ENCODE data around the gene TDRD1.

TDRD1 gene

GRCh38 chr10:114252092-114252491 lies 72.9 kb downstream of the TDRD1 start:
- no peaks in the 10 kb centered on the region for H3K4me1 Mint-ChIP-seq (ENCODE audit: low read depth)
- no peaks in the 10 kb centered on the region for H3K27me3 Mint-ChIP-seq
- H3K9me3 Mint-ChIP-seq: no peaks in the 10 kb centered on the region
- H3K4me3 Mint-ChIP-seq: no peak overlapping the region
- intact Hi-C loops (cut with micrococcal nuclease): no loop called here
- no peaks in the 10 kb centered on the region for H3K36me3 Mint-ChIP-seq (ENCODE audit: low read depth)
- H3K27ac Mint-ChIP-seq: no peak overlapping the region

GRCh38 chr10:114252883-114253282 lies 73.7 kb downstream of the TDRD1 start:
- no peaks in the 10 kb centered on the region for H3K36me3 Mint-ChIP-seq (ENCODE audit: low read depth)
- H3K9me3 Mint-ChIP-seq: no peaks in the 10 kb centered on the region
- no peak overlapping the region for H3K4me3 Mint-ChIP-seq
- intact Hi-C loops (cut with micrococcal nuclease): no loop called here
- H3K4me1 Mint-ChIP-seq (ENCODE audit: low read depth): no peaks in the 10 kb centered on the region
- no peaks in the 10 kb centered on the region for H3K27me3 Mint-ChIP-seq
- H3K27ac Mint-ChIP-seq: no peak overlapping the region

- Mint-ChIP-seq H3K9me3 (no peaks in the 10 kb centered on the region), H3K36me3 (ENCODE audit: low read depth) (no peaks in the 10 kb centered on the region), H3K4me1 (ENCODE audit: low read depth) (no peaks in the 10 kb centered on the region), H3K4me3 (no peak overlapping the region), H3K27ac (no peak overlapping the region), H3K27me3 (no peaks in the 10 kb centered on the region)
- intact Hi-C loops (cut with micrococcal nuclease): no loop called here
Measured at GRCh38 chr10:114255227-114255626, 76.1 kb downstream of the TDRD1 start.

GRCh38 chr10:114256008-114256765 lies 77.0 kb downstream of the TDRD1 start:
- Mint-ChIP-seq H3K4me3 (no peak overlapping the region), H3K27me3 (no peaks in the 10 kb centered on the region)

GRCh38 chr10:114256822-114257221 lies 77.7 kb downstream of the TDRD1 start:
- no peaks in the 10 kb centered on the region for H3K9me3 Mint-ChIP-seq

More at GRCh38 chr10:114256008-114256765, 77.0 kb downstream of the TDRD1 start:
- Mint-ChIP-seq H3K27ac (no peak overlapping the region), H3K9me3 (no peaks in the 10 kb centered on the region), H3K36me3 (ENCODE audit: low read depth) (no peaks in the 10 kb centered on the region), H3K4me1 (ENCODE audit: low read depth) (no peaks in the 10 kb centered on the region)
- intact Hi-C loops (cut with micrococcal nuclease): no loop called here

GRCh38 chr10:114257498-114257897 lies 78.3 kb downstream of the TDRD1 start:
- H3K27ac Mint-ChIP-seq: no peak overlapping the region
- no peaks in the 10 kb centered on the region for H3K4me1 Mint-ChIP-seq (ENCODE audit: low read depth)
- no peaks in the 10 kb centered on the region for H3K9me3 Mint-ChIP-seq
- no peaks in the 10 kb centered on the region for H3K27me3 Mint-ChIP-seq
- no peaks in the 10 kb centered on the region for H3K36me3 Mint-ChIP-seq (ENCODE audit: low read depth)
- intact Hi-C loops (cut with micrococcal nuclease): no loop called here
- no peak overlapping the region for H3K4me3 Mint-ChIP-seq

More at GRCh38 chr10:114256822-114257221, 77.7 kb downstream of the TDRD1 start:
- Mint-ChIP-seq H3K4me3 (no peak overlapping the region), H3K27ac (no peak overlapping the region), H3K36me3 (ENCODE audit: low read depth) (no peaks in the 10 kb centered on the region), H3K4me1 (ENCODE audit: low read depth) (no peaks in the 10 kb centered on the region), H3K27me3 (no peaks in the 10 kb centered on the region)
- intact Hi-C loops (cut with micrococcal nuclease): no loop called here

- H3K4me1 Mint-ChIP-seq (ENCODE audit: low read depth): no peaks in the 10 kb centered on the region
- no peaks in the 10 kb centered on the region for H3K36me3 Mint-ChIP-seq (ENCODE audit: low read depth)
- intact Hi-C loops (cut with micrococcal nuclease): no loop called here
- peaks cover under 1% of the 10 kb centered on the region for H3K27me3 Mint-ChIP-seq
- H3K9me3 Mint-ChIP-seq: no peaks in the 10 kb centered on the region
- no peak overlapping the region for H3K27ac Mint-ChIP-seq
- no peak overlapping the region for H3K4me3 Mint-ChIP-seq
Measured at GRCh38 chr10:114258274-114258840, 79.2 kb downstream of the TDRD1 start.

GRCh38 chr10:114259824-114260223 lies 80.7 kb downstream of the TDRD1 start:
- intact Hi-C loops (cut with micrococcal nuclease): no loop called here
- Mint-ChIP-seq H3K4me3 (no peak overlapping the region), H3K36me3 (ENCODE audit: low read depth) (no peaks in the 10 kb centered on the region), H3K27me3 (peaks cover 2% of the 10 kb centered on the region), H3K4me1 (ENCODE audit: low read depth) (no peaks in the 10 kb centered on the region), H3K9me3 (no peaks in the 10 kb centered on the region), H3K27ac (no peak overlapping the region)

- H3K27ac Mint-ChIP-seq: no peak overlapping the region
- intact Hi-C loops (cut with micrococcal nuclease): no loop called here
- H3K36me3 Mint-ChIP-seq (ENCODE audit: low read depth): no peaks in the 10 kb centered on the region
- no peaks in the 10 kb centered on the region for H3K4me1 Mint-ChIP-seq (ENCODE audit: low read depth)
- peaks cover 2% of the 10 kb centered on the region for H3K27me3 Mint-ChIP-seq
- no peak overlapping the region for H3K4me3 Mint-ChIP-seq
- H3K9me3 Mint-ChIP-seq: no peaks in the 10 kb centered on the region
Measured at GRCh38 chr10:114260366-114260765, 81.2 kb downstream of the TDRD1 start.

GRCh38 chr10:114261076-114261475 lies 81.9 kb downstream of the TDRD1 start:
- H3K4me3 Mint-ChIP-seq: no peak overlapping the region
- intact Hi-C loops (cut with micrococcal nuclease): no loop called here
- H3K27ac Mint-ChIP-seq: no peak overlapping the region
- H3K9me3 Mint-ChIP-seq: no peaks in the 10 kb centered on the region
- H3K4me1 Mint-ChIP-seq (ENCODE audit: low read depth): no peaks in the 10 kb centered on the region
- H3K36me3 Mint-ChIP-seq (ENCODE audit: low read depth): no peaks in the 10 kb centered on the region
- peaks cover 2% of the 10 kb centered on the region for H3K27me3 Mint-ChIP-seq

GRCh38 chr10:114262496-114262895 lies 83.3 kb downstream of the TDRD1 start:
- no peak overlapping the region for H3K27ac Mint-ChIP-seq
- H3K9me3 Mint-ChIP-seq: no peaks in the 10 kb centered on the region
- no peak overlapping the region for H3K4me3 Mint-ChIP-seq
- intact Hi-C loops (cut with micrococcal nuclease): no loop called here
- H3K27me3 Mint-ChIP-seq: peaks cover 2% of the 10 kb centered on the region
- no peaks in the 10 kb centered on the region for H3K36me3 Mint-ChIP-seq (ENCODE audit: low read depth)
- no peaks in the 10 kb centered on the region for H3K4me1 Mint-ChIP-seq (ENCODE audit: low read depth)

GRCh38 chr10:114265392-114266053 lies 86.4 kb downstream of the TDRD1 start:
- Mint-ChIP-seq H3K36me3 (ENCODE audit: low read depth) (no peaks in the 10 kb centered on the region), H3K9me3 (no peaks in the 10 kb centered on the region), H3K4me3 (no peak overlapping the region), H3K4me1 (ENCODE audit: low read depth) (no peaks in the 10 kb centered on the region), H3K27me3 (peaks cover 2% of the 10 kb centered on the region), H3K27ac (no peak overlapping the region)
- intact Hi-C loops (cut with micrococcal nuclease): no loop called here

GRCh38 chr10:114266521-114266920 lies 87.4 kb downstream of the TDRD1 start:
- Mint-ChIP-seq H3K27me3 (peaks cover 2% of the 10 kb centered on the region), H3K27ac (no peak overlapping the region)

GRCh38 chr10:114271075-114271778 lies 92.1 kb downstream of the TDRD1 start:
- Mint-ChIP-seq H3K36me3 (ENCODE audit: low read depth) (no peaks in the 10 kb centered on the region), H3K27ac (no peak overlapping the region), H3K4me1 (ENCODE audit: low read depth) (no peaks in the 10 kb centered on the region), H3K9me3 (no peaks in the 10 kb centered on the region), H3K27me3 (peaks cover 3% of the 10 kb centered on the region), H3K4me3 (no peak overlapping the region)
- intact Hi-C loops (cut with micrococcal nuclease): no loop called here

More at GRCh38 chr10:114266521-114266920, 87.4 kb downstream of the TDRD1 start:
- H3K4me3 Mint-ChIP-seq: no peak overlapping the region
- H3K4me1 Mint-ChIP-seq (ENCODE audit: low read depth): no peaks in the 10 kb centered on the region
- H3K9me3 Mint-ChIP-seq: no peaks in the 10 kb centered on the region
- H3K36me3 Mint-ChIP-seq (ENCODE audit: low read depth): no peaks in the 10 kb centered on the region
- intact Hi-C loops (cut with micrococcal nuclease): no loop called here

Measured in dendritic cell treated with granulocyte-macrophage colony-stimulating factor and Interleukin-4, amounts not matched to agents 40 ng/mL and 50 ng/mL, for 4 days (primary cell).